Trophoblast cell (in vitro differentiated cells and primary cell): ENCODE data around the gene GCNT4.

Source experiments
- DNase-seq, 2 donors: peaks; one replicate each; pipeline ENCODE4 v3.0.0-alpha.2; 2016
- H2AFZ ChIP-seq: 2 replicates; pipeline ENCODE4 v1.6.1; 2013; ENCODE audit warnings: low read length, moderate library complexity, mild to moderate bottlenecking; ENCODE audit not compliant: insufficient read depth, poor library complexity
- H2AK5ac ChIP-seq: 2 replicates; pipeline ENCODE4 v1.6.1; 2013; ENCODE audit warnings: mild to moderate bottlenecking, low read length
- H2BK120ac ChIP-seq: 2 replicates; pipeline ENCODE4 v1.6.1; 2013; ENCODE audit warnings: low read length, mild to moderate bottlenecking, moderate library complexity; ENCODE audit not compliant: insufficient read depth, poor library complexity
- H2BK12ac ChIP-seq: 2 replicates; pipeline ENCODE4 v1.6.1; 2013; ENCODE audit warnings: mild to moderate bottlenecking, low read length, moderate library complexity
- H2BK5ac ChIP-seq: 2 replicates; pipeline ENCODE4 v1.6.1; 2013; ENCODE audit warnings: low read length, low read depth, moderate library complexity, mild to moderate bottlenecking; ENCODE audit not compliant: poor library complexity
- H3K14ac ChIP-seq: 2 replicates; pipeline ENCODE4 v1.6.1; 2013; ENCODE audit warnings: mild to moderate bottlenecking, low read length
- H3K18ac ChIP-seq: 2 replicates; pipeline ENCODE4 v1.6.1; 2013; ENCODE audit warnings: mild to moderate bottlenecking, low read length
- H3K23ac ChIP-seq: 2 replicates; pipeline ENCODE4 v1.6.1; 2013; ENCODE audit warnings: low read length
- H3K27ac ChIP-seq: 2 replicates; pipeline ENCODE4 v1.5.1; 2013; ENCODE audit warnings: low read depth, mild to moderate bottlenecking, inconsistent platforms, low read length, moderate library complexity
- H3K27me3 ChIP-seq: 2 replicates; pipeline ENCODE4 v1.6.1; 2013; ENCODE audit warnings: inconsistent platforms, mild to moderate bottlenecking, low read length, moderate library complexity; ENCODE audit not compliant: insufficient read depth
- H3K36me3 ChIP-seq, 2 experiments: 1 replicate in 1 of 2; 2 replicates in 1 of 2; pipeline ENCODE4 v1.6.1; 2013; ENCODE audit warnings: low read length in 2 of 2, mild to moderate bottlenecking in 2 of 2, moderate library complexity in 1 of 2; ENCODE audit not compliant: insufficient read depth in 2 of 2, control insufficient read depth in 1 of 2
- H3K4ac ChIP-seq: 2 replicates; pipeline ENCODE4 v1.6.1; 2013; ENCODE audit warnings: low read depth, mild to moderate bottlenecking, low read length, moderate library complexity
- H3K4me1 ChIP-seq, 2 experiments: 1 replicate in 1 of 2; 2 replicates in 1 of 2; pipeline ENCODE4 v1.6.1; 2013; ENCODE audit warnings: low read length in 2 of 2, mild to moderate bottlenecking in 2 of 2, moderate library complexity in 1 of 2; ENCODE audit not compliant: insufficient read depth in 2 of 2, control insufficient read depth in 1 of 2
- H3K4me2 ChIP-seq: 2 replicates; pipeline ENCODE4 v1.6.1; 2013; ENCODE audit warnings: inconsistent platforms, mild to moderate bottlenecking, low read length, moderate library complexity
- H3K4me3 ChIP-seq: 2 replicates; pipeline ENCODE4 v1.5.1; 2013; ENCODE audit warnings: mild to moderate bottlenecking, low read depth, low read length, inconsistent platforms
- H3K79me1 ChIP-seq: one replicate; pipeline ENCODE4 v1.6.1; 2013; ENCODE audit warnings: low read length
- H3K79me2 ChIP-seq: 2 replicates; pipeline ENCODE4 v1.6.1; 2013; ENCODE audit warnings: low read length, mild to moderate bottlenecking; ENCODE audit not compliant: control insufficient read depth, insufficient read depth, poor library complexity
- H3K9ac ChIP-seq: 2 replicates; pipeline ENCODE4 v1.6.1; 2013; ENCODE audit warnings: mild to moderate bottlenecking, low read length
- H3K9me3 ChIP-seq: 2 replicates; pipeline ENCODE4 v1.6.1; 2013; ENCODE audit warnings: low read depth, mild to moderate bottlenecking, control low read depth, inconsistent platforms, low read length; ENCODE audit not compliant: insufficient read depth
- H4K12ac ChIP-seq: 2 replicates; pipeline ENCODE4 v1.6.1; 2013; ENCODE audit warnings: low read depth, mild to moderate bottlenecking, low read length, moderate library complexity
- H4K8ac ChIP-seq: 2 replicates; pipeline ENCODE4 v1.6.1; 2013; ENCODE audit warnings: low read depth, mild to moderate bottlenecking, low read length, moderate library complexity
- H4K91ac ChIP-seq: one replicate; pipeline ENCODE4 v1.6.1; 2013; ENCODE audit warnings: low read depth, mild to moderate bottlenecking, low read length, moderate library complexity
- WGBS: extraction: QIAGEN DNeasy Blood & Tissue Kit; methylation state at CpG from one replicate; pipeline ENCODE4 v1.1.7; 2013; ENCODE audit warnings: missing lambda C conversion rate; ENCODE audit not compliant: insufficient read length, insufficient coverage; ENCODE audit errors: extremely low coverage; 5-methylcytosine and 5-hydroxymethylcytosine counted together

Gene GCNT4

DNA sequence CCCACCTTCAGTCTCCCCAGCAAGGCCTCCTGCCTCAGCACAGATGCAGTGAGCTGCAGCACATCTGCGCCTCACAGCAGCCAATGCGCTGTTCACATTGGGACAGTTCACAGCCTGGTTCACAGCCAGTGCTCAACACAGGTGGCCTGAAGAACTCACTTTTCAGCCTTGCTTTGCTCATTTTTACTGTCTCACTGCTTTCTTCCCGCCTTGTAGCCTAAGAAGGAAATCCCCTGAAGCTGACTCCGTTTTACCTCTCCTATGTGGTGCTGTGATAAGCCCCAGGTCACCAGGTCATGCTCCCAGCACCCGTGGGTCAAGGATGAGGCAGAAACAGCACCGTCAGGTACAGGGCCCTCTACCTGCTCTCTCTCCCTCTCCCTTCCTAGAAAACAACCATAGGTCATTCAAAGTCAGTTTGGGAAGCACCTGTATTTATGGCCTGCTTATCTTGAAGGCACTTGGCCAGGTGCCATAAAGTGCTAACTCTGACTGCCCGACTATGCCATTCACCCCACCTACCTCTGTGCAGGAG is 1.1 kb downstream of the GCNT4 start:
- peak overlapping the region; percentile 2 for H3K18ac ChIP-seq
- no peak overlapping the region for H4K8ac ChIP-seq
- H3K9ac ChIP-seq = peak overlapping the region; percentile 20
- peak overlapping the region; percentile 68 for H3K4me2 ChIP-seq
- H4K91ac ChIP-seq = no peak overlapping the region
- no peak overlapping the region for H2AK5ac ChIP-seq
- peak overlapping the region; percentile 70 for H3K4ac ChIP-seq
- H2AFZ ChIP-seq = no peak overlapping the region
- no peak overlapping the region for H4K12ac ChIP-seq
- H3K79me2 ChIP-seq = peaks cover 26% of the 10 kb centered on the region
- no peaks in the 10 kb centered on the region for H3K27me3 ChIP-seq
- peak overlapping the region; percentile 12 for H3K14ac ChIP-seq
- peaks cover 1 to 4% of the 10 kb centered on the region in 2 experiments for H3K36me3 ChIP-seq
- no peak overlapping the region for H2BK120ac ChIP-seq
- no peak overlapping the region for H2BK12ac ChIP-seq
- DNase-seq = no peak
- H3K4me3 ChIP-seq = peak overlapping the region; percentile 40
- H3K9me3 ChIP-seq = no peaks in the 10 kb centered on the region
- H3K4me1 ChIP-seq = peaks cover 22 to 34% of the 10 kb centered on the region in 2 experiments
- peaks cover 33% of the 10 kb centered on the region for H3K79me1 ChIP-seq
- H3K27ac ChIP-seq = peak overlapping the region; percentile 0
- WGBS = no CpG with 5 or more reads among the region's 7 CpGs
- H2BK5ac ChIP-seq = no peak overlapping the region
- H3K23ac ChIP-seq = peak overlapping the region; percentile 37

DNA sequence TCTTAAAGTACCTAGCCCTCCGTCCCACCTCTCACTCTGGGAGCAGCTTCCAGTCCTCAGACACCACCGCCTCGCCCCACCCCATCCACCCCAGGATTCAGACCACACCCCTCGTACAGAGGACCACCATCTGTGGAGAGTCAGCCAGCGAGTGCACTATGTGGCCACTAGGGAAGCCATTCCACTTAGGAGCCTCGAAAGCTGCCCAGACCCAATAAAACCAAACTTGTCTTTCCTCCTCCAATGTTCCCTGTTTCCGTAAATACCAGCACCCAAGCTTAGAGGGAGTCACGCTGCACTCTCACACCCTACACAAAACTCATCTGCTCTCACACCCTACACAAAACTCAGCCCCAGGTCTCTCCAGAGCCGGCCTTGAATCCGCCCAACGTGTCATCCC is 1.9 kb downstream of the GCNT4 start:
- no peak overlapping the region for H3K18ac ChIP-seq
- peak overlapping the region; percentile 68 for H3K4me2 ChIP-seq
- peaks cover 31% of the 10 kb centered on the region for H3K79me1 ChIP-seq
- H3K4ac ChIP-seq = peak overlapping the region; percentile 39
- H2AK5ac ChIP-seq = no peak overlapping the region
- no peak for DNase-seq
- no peak overlapping the region for H2BK120ac ChIP-seq
- H4K12ac ChIP-seq = no peak overlapping the region
- no peaks in the 10 kb centered on the region for H3K9me3 ChIP-seq
- no peak overlapping the region for H3K23ac ChIP-seq
- no peak overlapping the region for H3K27ac ChIP-seq
- no peak overlapping the region for H4K8ac ChIP-seq
- H2BK5ac ChIP-seq = no peak overlapping the region
- no CpG with 5 or more reads among the region's 11 CpGs for WGBS
- no peak overlapping the region for H3K9ac ChIP-seq
- no peak overlapping the region for H3K14ac ChIP-seq
- H2BK12ac ChIP-seq = peak overlapping the region; percentile 53
- H4K91ac ChIP-seq = no peak overlapping the region
- peaks cover 4 to 9% of the 10 kb centered on the region in 2 experiments for H3K36me3 ChIP-seq
- no peak overlapping the region for H2AFZ ChIP-seq
- no peak overlapping the region for H3K4me3 ChIP-seq
- H3K79me2 ChIP-seq = peaks cover 26% of the 10 kb centered on the region
- H3K4me1 ChIP-seq = peaks cover 19 to 34% of the 10 kb centered on the region in 2 experiments
- H3K27me3 ChIP-seq = no peaks in the 10 kb centered on the region

DNA sequence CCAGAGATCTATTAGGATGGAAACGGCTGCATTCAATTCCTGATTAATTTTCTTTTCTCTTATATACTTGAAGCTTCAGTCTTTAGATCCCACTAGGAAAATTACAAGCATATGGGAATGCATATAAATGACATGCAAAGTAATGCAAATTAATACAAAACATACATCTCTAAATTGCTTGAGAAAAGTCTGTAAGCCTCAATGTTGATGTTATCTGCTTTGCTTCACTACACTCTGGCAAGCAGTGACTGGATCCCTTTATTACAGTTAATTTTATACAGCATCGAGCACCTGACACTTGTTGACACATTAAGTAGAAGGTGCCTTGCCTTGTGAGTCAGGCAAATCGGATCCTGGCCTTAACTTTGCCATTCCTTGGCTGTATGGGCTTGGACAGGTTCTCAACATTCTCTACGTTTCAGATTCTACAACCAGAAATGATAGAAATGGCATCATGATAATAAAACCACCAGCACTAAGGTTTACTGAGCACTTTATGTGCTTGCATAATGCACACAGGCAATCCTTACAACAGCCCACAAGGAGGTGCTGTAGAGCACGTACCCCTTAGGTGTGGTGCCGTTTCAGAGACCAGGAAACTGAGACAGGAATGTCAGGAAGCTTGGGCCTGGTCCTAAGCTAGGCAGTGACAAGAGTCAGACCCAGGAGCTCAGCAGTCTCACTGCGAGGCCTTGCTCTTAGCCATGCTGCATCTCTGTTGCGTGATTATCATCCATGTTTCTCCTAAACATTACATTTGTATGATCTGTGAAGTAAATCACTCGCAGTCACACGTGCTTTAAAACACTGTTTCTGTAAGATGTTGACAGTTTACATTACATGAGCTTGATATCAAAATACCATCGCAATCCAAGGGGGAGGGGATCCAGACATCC is 2.7 kb downstream of the GCNT4 start:
- Histone ChIP-seq H3K79me2 (peaks cover 26% of the 10 kb centered on the region), H2AK5ac (no peak overlapping the region), H3K18ac (no peak overlapping the region), H2AFZ (no peak overlapping the region), H2BK12ac (no peak overlapping the region), H3K79me1 (peaks cover 29% of the 10 kb centered on the region), H3K4ac (peak overlapping the region; percentile 39), H3K4me3 (no peak overlapping the region), H3K14ac (no peak overlapping the region), H3K27ac (no peak overlapping the region), H4K12ac (no peak overlapping the region), H3K27me3 (no peaks in the 10 kb centered on the region), H2BK120ac (no peak overlapping the region), H3K9ac (no peak overlapping the region), H3K23ac (no peak overlapping the region), H3K4me2 (no peak overlapping the region), H4K91ac (no peak overlapping the region), H4K8ac (no peak overlapping the region), H3K4me1 (peaks cover 17 to 29% of the 10 kb centered on the region in 2 experiments), H3K36me3 (peaks cover 4 to 9% of the 10 kb centered on the region in 2 experiments), H3K9me3 (no peaks in the 10 kb centered on the region), H2BK5ac (no peak overlapping the region)
- WGBS = no CpG with 5 or more reads among the region's 11 CpGs
- peak; percentile 71 to 95 for DNase-seq

DNA sequence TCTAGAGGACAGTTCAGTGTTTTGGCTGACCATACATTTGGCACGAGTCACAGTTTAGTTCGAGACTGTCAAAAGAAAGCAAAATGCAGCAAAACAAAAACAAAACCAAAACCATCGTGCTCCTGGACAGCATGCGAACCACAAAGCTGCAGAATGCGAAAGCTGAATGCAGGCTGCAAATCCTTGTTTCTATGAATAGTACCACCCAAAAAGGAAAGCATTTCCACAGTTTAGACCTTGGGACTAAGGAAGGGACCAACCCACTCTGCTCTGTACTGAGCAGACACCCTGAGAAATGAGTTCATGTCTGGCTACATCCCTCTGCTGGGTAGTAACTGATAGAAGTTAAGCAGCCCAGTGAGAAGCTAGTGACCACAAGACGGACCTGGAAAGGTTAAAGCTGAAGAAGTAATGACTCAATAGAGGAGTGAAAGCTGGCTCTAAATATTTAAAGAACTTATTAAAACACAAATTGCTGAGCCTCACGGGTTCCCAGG is 3.9 kb downstream of the GCNT4 start:
- Histone ChIP-seq H3K36me3 (peaks cover 11 to 18% of the 10 kb centered on the region in 2 experiments), H4K8ac (no peak overlapping the region), H2BK120ac (no peak overlapping the region), H3K4ac (no peak overlapping the region), H3K79me1 (peaks cover 21% of the 10 kb centered on the region), H3K14ac (no peak overlapping the region), H3K9ac (no peak overlapping the region), H3K79me2 (peaks cover 22% of the 10 kb centered on the region), H2BK12ac (no peak overlapping the region), H4K12ac (no peak overlapping the region), H3K4me3 (no peak overlapping the region), H3K27ac (no peak overlapping the region), H2AK5ac (no peak overlapping the region), H4K91ac (no peak overlapping the region), H3K4me2 (no peak overlapping the region), H3K4me1 (peaks cover 17 to 24% of the 10 kb centered on the region in 2 experiments), H2AFZ (no peak overlapping the region), H2BK5ac (no peak overlapping the region), H3K18ac (no peak overlapping the region), H3K23ac (no peak overlapping the region), H3K27me3 (no peaks in the 10 kb centered on the region), H3K9me3 (no peaks in the 10 kb centered on the region)
- DNase-seq = no peak
- no CpG with 5 or more reads among the region's 7 CpGs for WGBS
